ENCODE results near the gene ZNF776.

- TF ChIP-seq CTCF (conservative IDR thresholded peaks at IDR 0.05) (no peak), ZFX (IDR thresholded peaks at IDR 0.05) (no peak)
Observed at GRCh38 chr19:57706346-57706745, 40.3 kb upstream of the ZNF776 start.
